ACC112 (cell line): ENCODE measurements around the gene C2orf92.
"Not testable (repeated sequence)": the region's sequence is repeated elsewhere in the genome, so short reads cannot be mapped to it uniquely, and the experiment has no call there.

ENCODE experiments used
- H2AFZ ChIP-seq: fragments of 200-600 bp; sonication (generic); one replicate; pipeline ENCODE4 v1.6.0; 2017; ENCODE audit warnings: antibody characterized with exemption, low read length; ENCODE audit not compliant: unreplicated experiment
- H3K27ac ChIP-seq: fragments of 200-600 bp; sonication (generic); 2 replicates; pipeline ENCODE4 v1.5.1; 2014; ENCODE audit warnings: low read depth, mild to moderate bottlenecking, antibody characterized with exemption, low read length, moderate library complexity
- H3K27me3 ChIP-seq: fragments of 200-600 bp; sonication (generic); 2 replicates; pipeline ENCODE4 v1.6.1; 2014; ENCODE audit warnings: mild to moderate bottlenecking, antibody characterized with exemption, low read length, moderate library complexity, mixed read lengths; ENCODE audit not compliant: insufficient read depth
- H3K36me3 ChIP-seq: fragments of 200-600 bp; sonication (generic); 2 replicates; pipeline ENCODE4 v1.6.1; 2016; ENCODE audit warnings: mild to moderate bottlenecking, antibody characterized with exemption, low read length, moderate library complexity, mixed read lengths; ENCODE audit not compliant: insufficient read depth
- H3K4me1 ChIP-seq: fragments of 200-600 bp; sonication (generic); one replicate; pipeline ENCODE4 v1.6.1; 2016; ENCODE audit warnings: low read length, mixed read lengths; ENCODE audit not compliant: insufficient read depth, unreplicated experiment, control insufficient read depth
- H3K4me3 ChIP-seq: fragments of 200-600 bp; sonication (generic); 2 replicates; pipeline ENCODE4 v1.5.1; 2014; ENCODE audit warnings: mild to moderate bottlenecking, low read depth, low read length
- H3K79me2 ChIP-seq: fragments of 200-600 bp; sonication (generic); one replicate; pipeline ENCODE4 v1.6.0; 2016; ENCODE audit warnings: low read length; ENCODE audit not compliant: control insufficient read depth, unreplicated experiment, insufficient read depth

C2orf92 gene

GRCh38 chr2:97660775-97661389 is 8.6 kb upstream of the C2orf92 start:
- Histone ChIP-seq H3K4me3 (peak overlapping the region; percentile 85; the same call in 1 of the 2 replicates), H3K27ac (peak overlapping the region; percentile 96), H3K36me3 (peaks cover 16% of the 10 kb centered on the region; the same call in 1 of the 2 replicates), H3K79me2 (peaks cover 28% of the 10 kb centered on the region), H2AFZ (no peak overlapping the region), H3K27me3 (no peaks in the 10 kb centered on the region), H3K4me1 (peaks cover 31% of the 10 kb centered on the region)

- Histone ChIP-seq H3K79me2 (peaks cover 28% of the 10 kb centered on the region), H3K4me3 (peak overlapping the region; percentile 85), H3K4me1 (peaks cover 31% of the 10 kb centered on the region), H3K27ac (peak overlapping the region; percentile 96), H2AFZ (no peak overlapping the region), H3K36me3 (peaks cover 6% of the 10 kb centered on the region; the same call in 1 of the 2 replicates), H3K27me3 (no peaks in the 10 kb centered on the region)
These were observed 7.6 kb upstream of the C2orf92 start for GRCh38 chr2:97661927-97662326.

GRCh38 chr2:97662386-97662894 is 7.1 kb upstream of the C2orf92 start:
- peaks cover under 1% of the 10 kb centered on the region; the same call in 1 of the 2 replicates for H3K36me3 ChIP-seq
- peaks cover 31% of the 10 kb centered on the region for H3K4me1 ChIP-seq
- peak overlapping the region; percentile 85 for H3K4me3 ChIP-seq
- no peaks in the 10 kb centered on the region for H3K27me3 ChIP-seq
- H2AFZ ChIP-seq = no peak overlapping the region
- H3K79me2 ChIP-seq = peaks cover 28% of the 10 kb centered on the region
- H3K27ac ChIP-seq = peak overlapping the region; percentile 96

- Histone ChIP-seq H3K36me3 (no peaks in the 10 kb centered on the region), H3K27me3 (no peaks in the 10 kb centered on the region), H3K4me3 (peak overlapping the region; percentile 85), H3K4me1 (peaks cover 31% of the 10 kb centered on the region), H3K27ac (peak overlapping the region; percentile 96), H3K79me2 (peaks cover 28% of the 10 kb centered on the region), H2AFZ (peak overlapping the region; percentile 59)
These were observed 6.5 kb upstream of the C2orf92 start for GRCh38 chr2:97662895-97663625.

- H2AFZ ChIP-seq = peak overlapping the region; percentile 59
- H3K4me1 ChIP-seq = peaks cover 31% of the 10 kb centered on the region
- H3K27me3 ChIP-seq = no peaks in the 10 kb centered on the region
- H3K27ac ChIP-seq = peak overlapping the region; percentile 96
- no peaks in the 10 kb centered on the region for H3K36me3 ChIP-seq
- H3K4me3 ChIP-seq = peak overlapping the region; percentile 85
- H3K79me2 ChIP-seq = peaks cover 28% of the 10 kb centered on the region
These were observed 5.9 kb upstream of the C2orf92 start for GRCh38 chr2:97663626-97663961.

GRCh38 chr2:97663962-97664635 is 5.4 kb upstream of the C2orf92 start, which contains the start of gene ACTR1B:
Gene ACTR1B (minus strand): TSS chr2:97664044. CDS start chr2:97663890, 154 bp downstream.
- Histone ChIP-seq H3K36me3 (no peaks in the 10 kb centered on the region), H3K4me1 (peaks cover 31% of the 10 kb centered on the region), H3K79me2 (peaks cover 28% of the 10 kb centered on the region), H3K27me3 (no peaks in the 10 kb centered on the region), H3K4me3 (peak within 1 kb of the TSS; percentile 85), H2AFZ (peak within 1 kb of the TSS; percentile 59), H3K27ac (peak within 1 kb of the TSS; percentile 96)

GRCh38 chr2:97664636-97664970 is 4.9 kb upstream of the C2orf92 start:
- Histone ChIP-seq H3K27ac (peak overlapping the region; percentile 84), H2AFZ (peak overlapping the region; percentile 44), H3K36me3 (no peaks in the 10 kb centered on the region), H3K27me3 (no peaks in the 10 kb centered on the region), H3K79me2 (peaks cover 28% of the 10 kb centered on the region), H3K4me3 (peak overlapping the region; percentile 85), H3K4me1 (peaks cover 31% of the 10 kb centered on the region)

GRCh38 chr2:97670471-97670870 is 958 bp downstream of the C2orf92 start:
- H3K36me3 ChIP-seq = no peaks in the 10 kb centered on the region
- H3K4me3 ChIP-seq = no peak overlapping the region
- H3K27me3 ChIP-seq = no peaks in the 10 kb centered on the region
- H3K4me1 ChIP-seq = no peaks in the 10 kb centered on the region
- no peak overlapping the region for H3K27ac ChIP-seq
- no peaks in the 10 kb centered on the region for H3K79me2 ChIP-seq
- H2AFZ ChIP-seq = no peak overlapping the region

- H3K27me3 ChIP-seq = no peaks in the 10 kb centered on the region
- no peaks in the 10 kb centered on the region for H3K36me3 ChIP-seq
- no peak overlapping the region for H3K4me3 ChIP-seq
- no peak overlapping the region for H2AFZ ChIP-seq
- H3K79me2 ChIP-seq = no peaks in the 10 kb centered on the region
- no peak overlapping the region for H3K27ac ChIP-seq
- no peaks in the 10 kb centered on the region for H3K4me1 ChIP-seq
These were observed 2.0 kb downstream of the C2orf92 start for GRCh38 chr2:97671526-97671925.

GRCh38 chr2:97672606-97673140 is 3.2 kb downstream of the C2orf92 start:
- H3K27ac ChIP-seq, H3K4me1 ChIP-seq, H3K4me3 ChIP-seq, H3K79me2 ChIP-seq, H3K36me3 ChIP-seq, H2AFZ ChIP-seq, H3K27me3 ChIP-seq: not testable (repeated sequence)
